ENCODE measurements around the gene ADGRG6. TPM values are rescaled to one million over a fixed set of nuclear protein-coding genes. Genes with fewer than 3 reads are reported as not detected.

ADGRG6 gene
- polyA plus RNA-seq, 1 of the 3 experiments (the other 2 are of a cell fraction), result 61.5 TPM

GRCh38 chr6:142300758-142301650 lies 803 bp upstream of the ADGRG6 start (continued):
- TF ChIP-seq USF1 (IDR thresholded peaks at IDR 0.05; ENCODE audit: borderline replicate concordance, low read depth) (no peak), EZH2phosphoT487 (IDR thresholded peaks at IDR 0.05; ENCODE audit: borderline replicate concordance, low read depth) (no peak), SIN3A (IDR thresholded peaks at IDR 0.05; ENCODE audit: borderline replicate concordance, low read depth, low read length) (0 out of 2 replicates have a peak, but pooled peaks have one; percentile 10), GATA2 (CRISPR knock-in tag; IDR thresholded peaks at IDR 0.05) (no peak), MEF2A (IDR thresholded peaks at IDR 0.05; ENCODE audit: borderline replicate concordance, low read depth) (no peak)
- TF ChIP-seq, protein P1, sequence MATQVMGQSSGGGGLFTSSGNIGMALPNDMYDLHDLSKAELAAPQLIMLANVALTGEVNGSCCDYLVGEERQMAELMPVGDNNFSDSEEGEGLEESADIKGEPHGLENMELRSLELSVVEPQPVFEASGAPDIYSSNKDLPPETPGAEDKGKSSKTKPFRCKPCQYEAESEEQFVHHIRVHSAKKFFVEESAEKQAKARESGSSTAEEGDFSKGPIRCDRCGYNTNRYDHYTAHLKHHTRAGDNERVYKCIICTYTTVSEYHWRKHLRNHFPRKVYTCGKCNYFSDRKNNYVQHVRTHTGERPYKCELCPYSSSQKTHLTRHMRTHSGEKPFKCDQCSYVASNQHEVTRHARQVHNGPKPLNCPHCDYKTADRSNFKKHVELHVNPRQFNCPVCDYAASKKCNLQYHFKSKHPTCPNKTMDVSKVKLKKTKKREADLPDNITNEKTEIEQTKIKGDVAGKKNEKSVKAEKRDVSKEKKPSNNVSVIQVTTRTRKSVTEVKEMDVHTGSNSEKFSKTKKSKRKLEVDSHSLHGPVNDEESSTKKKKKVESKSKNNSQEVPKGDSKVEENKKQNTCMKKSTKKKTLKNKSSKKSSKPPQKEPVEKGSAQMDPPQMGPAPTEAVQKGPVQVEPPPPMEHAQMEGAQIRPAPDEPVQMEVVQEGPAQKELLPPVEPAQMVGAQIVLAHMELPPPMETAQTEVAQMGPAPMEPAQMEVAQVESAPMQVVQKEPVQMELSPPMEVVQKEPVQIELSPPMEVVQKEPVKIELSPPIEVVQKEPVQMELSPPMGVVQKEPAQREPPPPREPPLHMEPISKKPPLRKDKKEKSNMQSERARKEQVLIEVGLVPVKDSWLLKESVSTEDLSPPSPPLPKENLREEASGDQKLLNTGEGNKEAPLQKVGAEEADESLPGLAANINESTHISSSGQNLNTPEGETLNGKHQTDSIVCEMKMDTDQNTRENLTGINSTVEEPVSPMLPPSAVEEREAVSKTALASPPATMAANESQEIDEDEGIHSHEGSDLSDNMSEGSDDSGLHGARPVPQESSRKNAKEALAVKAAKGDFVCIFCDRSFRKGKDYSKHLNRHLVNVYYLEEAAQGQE (IDR thresholded peaks at IDR 0.05; ENCODE audit: low read depth, low read length), result no peak; the same call in 1 of the 2 replicates

DNA sequence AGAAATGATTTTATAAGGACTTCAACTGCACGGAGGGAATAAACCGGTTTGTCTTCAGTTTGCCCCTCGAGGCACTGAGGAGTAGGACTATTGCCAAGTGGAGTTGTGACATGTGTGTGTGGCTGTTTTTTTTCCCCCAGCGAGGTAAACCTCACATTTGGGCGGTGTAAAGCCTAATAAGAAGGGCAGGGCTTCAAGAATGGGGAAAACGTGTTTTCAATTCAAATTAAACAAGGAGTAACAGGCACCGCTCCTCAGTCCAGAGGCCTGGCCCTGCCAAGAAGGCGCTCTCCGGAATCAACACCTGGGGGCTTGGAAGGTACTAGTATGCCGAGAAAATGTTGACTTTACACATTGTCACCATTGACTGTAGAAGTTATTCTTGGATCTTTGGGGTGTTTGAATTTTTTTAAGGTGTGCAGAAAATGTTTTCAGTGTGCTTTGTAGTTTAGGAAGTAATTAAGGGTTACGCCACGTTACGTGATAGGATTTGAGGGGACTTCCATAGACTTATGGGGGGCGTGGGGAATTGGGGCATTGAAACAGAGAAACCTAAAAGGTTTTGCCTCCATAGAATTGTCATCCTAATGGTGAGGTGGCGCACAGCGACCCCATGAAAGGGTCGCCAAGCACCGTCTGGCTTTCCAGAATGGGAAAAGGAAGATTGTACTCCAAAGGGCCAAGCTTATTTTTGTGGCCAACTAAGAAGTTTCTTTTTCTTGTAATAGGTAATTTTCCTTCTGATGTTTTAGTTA lies 791 bp downstream of the ADGRG6 start:
- TF ChIP-seq TAF1 (IDR thresholded peaks at IDR 0.05; ENCODE audit: borderline replicate concordance, low read depth, low read length) (peak; percentile 43; the same call in 1 of the 2 replicates), FOXJ3 (CRISPR knock-in tag; IDR thresholded peaks at IDR 0.05) (no peak)
- Histone ChIP-seq H3K9me3 (no peaks in the 10 kb centered on the region), H3K9ac (peak overlapping the region; percentile 88), H3K36me3 (replicated peaks in 1 of 2; ENCODE audit: control insufficient read depth in 1 of 2, insufficient read depth in 2 of 2, low read length in 1 of 2) (peaks cover 0 to 3% of the 10 kb centered on the region in 2 experiments), H3K27me3 (ENCODE audit: insufficient read depth) (no peaks in the 10 kb centered on the region), H2AFZ (ENCODE audit: low read depth) (peak overlapping the region; percentile 44; the same call in 1 of the 2 replicates), H3K4me1 (ENCODE audit: control insufficient read depth in 1 of 2, insufficient read depth in 2 of 2, low read depth in 1 of 2, low read length in 1 of 2) (no peaks in the 10 kb centered on the region; a peak in 1 of 4 replicates), H3F3A (replicated peaks; ENCODE audit: insufficient read depth) (peaks cover 41% of the 10 kb centered on the region), H3K4me2 (peak overlapping the region; percentile 90), H3K9me2 (no peaks in the 10 kb centered on the region), H3K4me3 (ENCODE audit: low read depth in 2 of 2, low read length in 1 of 2) (peak overlapping the region; percentile 67 to 70), H3K79me2 (ENCODE audit: insufficient read depth) (peaks cover 58% of the 10 kb centered on the region), H3K27ac (ENCODE audit: low read depth in 2 of 2, low read length in 1 of 2) (peak overlapping the region; percentile 92 to 93), H4K20me1 (ENCODE audit: insufficient read depth) (no peaks in the 10 kb centered on the region)
- 32% methylated on average over 18 of the region's 18 CpGs for WGBS (ENCODE audit: low lambda C conversion rate)
- no peak for DNase-seq
- ChIA-PET POLR2A (no interaction called here), CTCF (no interaction called here)
